Body of pancreas (tissue), 4 donors: Measurements from ENCODE around the gene MAD1L1. TPM values are rescaled to one million over a fixed set of nuclear protein-coding genes. Genes with fewer than 3 reads are reported as not detected.

Experiments
- ATAC-seq: fragments of 150-250 bp; one replicate; pipeline ENCODE4 v1.9.1; 2016
- DNase-seq, 4 donors: peaks; one replicate each; pipeline ENCODE4 v3.0.0-alpha.2; 2019
- H3K27ac ChIP-seq, 4 donors: fragments of 200-600 bp; sonication (generic); 1 replicate in 3 of 4; 2 replicates in 1 of 4; pipeline versions ENCODE4 v1.5.1 to v1.6.1; 2016 to 2019; ENCODE audit warnings: mild to moderate bottlenecking in 1 of 4, mixed read lengths in 1 of 4, moderate library complexity in 1 of 4
- H3K27me3 ChIP-seq, 2 donors: fragments of 200-600 bp; sonication (generic); one replicate each; pipeline ENCODE4 v1.6.0; 2016; ENCODE audit warnings: mild to moderate bottlenecking in 1 of 2
- H3K36me3 ChIP-seq, 2 donors: fragments of 200-600 bp; sonication (generic); replicated peaks in 1 of 2; 2 replicates each; pipeline ENCODE4 v1.5.1; 2016; ENCODE audit warnings: low read depth in 2 of 2; ENCODE audit not compliant: insufficient read depth in 1 of 2
- H3K4me1 ChIP-seq: fragments of 200-600 bp; sonication (generic); one replicate; pipeline ENCODE4 v1.6.0; 2016
- H3K4me3 ChIP-seq, 2 donors: fragments of 200-600 bp; sonication (generic); 1 replicate in 1 of 2; 2 replicates in 1 of 2; pipeline ENCODE4 v1.5.1; 2016 to 2019
- H3K9me3 ChIP-seq, 3 donors: fragments of 200-600 bp; sonication (generic); 1 replicate in 2 of 3; 2 replicates in 1 of 3; pipeline ENCODE4 v1.5.1; 2016
- POLR2A ChIP-seq, 3 donors: fragments of 450-650 bp; IDR thresholded peaks; one replicate each; pipeline ENCODE4 v1.6.1; 2016; ENCODE audit warnings: antibody characterized with exemption in 3 of 3, mild to moderate bottlenecking in 2 of 3
- WGBS, 2 donors: methylation state at CpG; one replicate each; pipeline ENCODE4 v1.1.5; 2017; 5-methylcytosine and 5-hydroxymethylcytosine counted together
- intact Hi-C: fragments of 100-400 bp; cut with DNase I; formaldehyde crosslinking; loops from one replicate; pipeline ENCODE4 v1.15.1; 2023
- total RNA-seq, 2 donors: library from RNA; depleted of rRNA; stranded (reverse); fragments of >200 nt; gene quantifications; one replicate each; pipeline ENCODE4 v1.1.0, GENCODE V29; 2016
- TF ChIP-seq, protein P1 (sequence below), 7 experiments: fragments of 450-650 bp in 4 of 7; fragments of 200-600 bp in 3 of 7; sonication (generic) in 3 of 7; IDR thresholded peaks; one replicate each; pipeline ENCODE4 v1.5.1; 2016 to 2019; ENCODE audit warnings: antibody characterized with exemption in 7 of 7

The MAD1L1 gene
- total RNA-seq, 2 donors from 2014 or later: 14.0 to 66.9 TPM

DNA sequence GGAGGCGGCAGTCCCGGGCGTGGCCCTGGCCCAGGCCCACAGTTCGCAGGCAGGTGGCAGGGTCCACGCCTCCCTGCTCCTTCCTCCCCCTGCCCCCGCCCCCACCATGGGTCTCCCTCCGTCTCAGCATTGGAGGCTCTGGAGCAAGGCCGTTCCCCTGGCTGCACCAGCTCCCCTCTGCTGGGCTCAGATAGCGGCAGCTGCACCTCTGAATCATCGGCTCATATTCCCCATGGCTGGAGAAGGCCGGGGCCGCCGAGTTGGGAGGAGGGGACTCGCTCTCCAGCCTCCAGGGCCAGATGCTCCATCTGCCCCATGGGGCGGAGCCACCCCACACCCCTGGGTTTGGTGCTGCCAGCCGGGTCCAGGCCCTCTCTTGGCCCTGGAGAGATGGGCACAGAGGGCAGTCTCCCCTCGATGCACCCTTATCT is 417.7 kb downstream of the MAD1L1 start:
- intact Hi-C loops: no loop called here
- H3K4me1 ChIP-seq: no peaks in the 10 kb centered on the region
- ATAC-seq (no peak), DNase-seq (no peak)
- no peak overlapping the region for H3K4me3 ChIP-seq
- TF ChIP-seq, protein P1, sequence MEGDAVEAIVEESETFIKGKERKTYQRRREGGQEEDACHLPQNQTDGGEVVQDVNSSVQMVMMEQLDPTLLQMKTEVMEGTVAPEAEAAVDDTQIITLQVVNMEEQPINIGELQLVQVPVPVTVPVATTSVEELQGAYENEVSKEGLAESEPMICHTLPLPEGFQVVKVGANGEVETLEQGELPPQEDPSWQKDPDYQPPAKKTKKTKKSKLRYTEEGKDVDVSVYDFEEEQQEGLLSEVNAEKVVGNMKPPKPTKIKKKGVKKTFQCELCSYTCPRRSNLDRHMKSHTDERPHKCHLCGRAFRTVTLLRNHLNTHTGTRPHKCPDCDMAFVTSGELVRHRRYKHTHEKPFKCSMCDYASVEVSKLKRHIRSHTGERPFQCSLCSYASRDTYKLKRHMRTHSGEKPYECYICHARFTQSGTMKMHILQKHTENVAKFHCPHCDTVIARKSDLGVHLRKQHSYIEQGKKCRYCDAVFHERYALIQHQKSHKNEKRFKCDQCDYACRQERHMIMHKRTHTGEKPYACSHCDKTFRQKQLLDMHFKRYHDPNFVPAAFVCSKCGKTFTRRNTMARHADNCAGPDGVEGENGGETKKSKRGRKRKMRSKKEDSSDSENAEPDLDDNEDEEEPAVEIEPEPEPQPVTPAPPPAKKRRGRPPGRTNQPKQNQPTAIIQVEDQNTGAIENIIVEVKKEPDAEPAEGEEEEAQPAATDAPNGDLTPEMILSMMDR (IDR thresholded peaks at IDR 0.05): no peak
- no peak for TF ChIP-seq POLR2A (IDR thresholded peaks at IDR 0.05)
- no peak overlapping the region for H3K27ac ChIP-seq
- H3K36me3 ChIP-seq: no peaks in the 10 kb centered on the region
- no peaks in the 10 kb centered on the region for H3K27me3 ChIP-seq
- 88 to 98% methylated on average over 10 of the region's 17 CpGs for WGBS, 2 donors
- no peaks in the 10 kb centered on the region for H3K9me3 ChIP-seq

DNA sequence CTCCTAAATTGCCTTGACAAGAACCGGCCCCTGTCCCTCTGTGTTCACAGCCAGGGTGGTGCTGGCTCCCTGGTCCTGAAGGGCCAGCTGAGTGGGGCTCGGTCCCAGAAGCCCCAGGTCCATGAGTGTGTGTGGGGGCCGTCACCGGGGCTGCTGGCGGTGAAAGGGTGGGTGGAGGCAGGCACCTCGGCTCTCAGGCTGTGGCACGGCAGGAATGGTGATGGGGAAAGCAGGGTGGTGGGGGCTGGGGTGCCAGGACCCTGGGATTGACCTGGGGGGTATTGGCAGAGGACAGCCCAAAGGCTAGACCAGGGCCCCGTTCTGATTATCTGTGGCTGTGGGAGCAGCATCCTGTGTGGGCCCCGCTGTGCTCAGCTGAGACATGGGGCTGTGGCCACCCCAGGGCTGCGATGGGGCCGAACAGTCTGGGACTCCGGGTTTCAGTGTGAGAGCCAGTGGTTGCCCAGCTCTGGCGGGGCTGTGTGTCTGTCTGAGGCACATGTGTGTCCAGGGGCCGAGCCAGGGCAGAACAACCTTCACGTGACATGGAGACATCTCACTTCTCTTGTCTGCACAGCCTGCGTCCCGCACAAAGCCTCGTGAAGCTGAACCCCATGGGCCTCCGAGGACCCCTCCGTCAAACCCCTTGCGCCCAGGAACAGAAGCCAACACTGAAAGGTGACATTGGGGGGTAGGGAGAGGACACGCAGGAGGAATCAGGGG is 418.5 kb downstream of the MAD1L1 start:
- Histone ChIP-seq H3K9me3 (no peaks in the 10 kb centered on the region), H3K4me3 (no peak overlapping the region), H3K27ac (no peak overlapping the region), H3K36me3 (no peaks in the 10 kb centered on the region), H3K27me3 (no peaks in the 10 kb centered on the region), H3K4me1 (no peaks in the 10 kb centered on the region)
- ATAC-seq: no peak
- TF ChIP-seq, protein P1 (IDR thresholded peaks at IDR 0.05): no peak
- no peak for TF ChIP-seq POLR2A (IDR thresholded peaks at IDR 0.05)
- no peak for DNase-seq
- intact Hi-C loops: no loop called here
- 86 to 92% methylated on average over 13 to 16 of the region's 22 CpGs for WGBS, 2 donors

DNA sequence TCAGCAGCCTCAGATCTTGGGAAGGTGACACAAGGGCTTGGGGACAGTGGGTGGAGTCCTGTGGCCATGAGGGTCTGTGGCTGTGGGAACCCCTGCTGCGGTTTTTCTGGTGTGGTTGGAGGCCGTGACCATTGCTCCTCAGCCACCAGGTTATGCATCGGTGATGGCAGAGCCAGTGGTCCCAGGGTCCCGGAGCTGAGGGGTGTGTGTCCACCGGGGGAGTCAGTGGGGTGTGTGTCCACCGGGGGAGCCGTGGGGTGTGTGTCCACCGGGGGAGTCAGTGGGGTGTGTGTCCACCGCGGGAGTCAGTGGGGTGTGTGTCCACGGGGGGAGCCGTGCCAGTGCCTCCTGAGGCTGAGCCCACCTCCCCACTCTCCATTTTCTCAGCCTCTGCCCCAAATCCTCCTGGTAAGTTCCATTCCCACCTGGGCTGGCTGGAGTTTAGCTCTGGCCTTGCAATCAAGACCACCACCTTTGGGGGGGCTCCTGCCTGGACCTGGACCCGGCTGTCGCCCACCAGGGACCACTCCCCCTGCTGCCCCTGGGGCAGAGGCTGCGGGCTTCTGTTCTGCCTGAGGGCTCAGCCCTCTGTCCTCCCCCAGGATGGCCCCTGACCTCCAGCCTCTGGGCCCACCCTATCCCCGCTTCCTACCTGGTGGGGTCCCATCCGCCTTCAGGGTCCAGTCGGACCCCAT is 419.2 kb downstream of the MAD1L1 start:
- no peaks in the 10 kb centered on the region for H3K4me1 ChIP-seq
- intact Hi-C loops: no loop called here
- DNase-seq: no peak
- no peak overlapping the region for H3K4me3 ChIP-seq
- H3K27me3 ChIP-seq: no peaks in the 10 kb centered on the region
- no peaks in the 10 kb centered on the region for H3K9me3 ChIP-seq
- no peaks in the 10 kb centered on the region for H3K36me3 ChIP-seq
- H3K27ac ChIP-seq: no peak overlapping the region
- TF ChIP-seq POLR2A (IDR thresholded peaks at IDR 0.05): no peak
- TF ChIP-seq, protein P1 (IDR thresholded peaks at IDR 0.05): no peak
- WGBS, 2 donors: 86 to 93% methylated on average over 5 to 18 of the region's 18 CpGs
- ATAC-seq: no peak

DNA sequence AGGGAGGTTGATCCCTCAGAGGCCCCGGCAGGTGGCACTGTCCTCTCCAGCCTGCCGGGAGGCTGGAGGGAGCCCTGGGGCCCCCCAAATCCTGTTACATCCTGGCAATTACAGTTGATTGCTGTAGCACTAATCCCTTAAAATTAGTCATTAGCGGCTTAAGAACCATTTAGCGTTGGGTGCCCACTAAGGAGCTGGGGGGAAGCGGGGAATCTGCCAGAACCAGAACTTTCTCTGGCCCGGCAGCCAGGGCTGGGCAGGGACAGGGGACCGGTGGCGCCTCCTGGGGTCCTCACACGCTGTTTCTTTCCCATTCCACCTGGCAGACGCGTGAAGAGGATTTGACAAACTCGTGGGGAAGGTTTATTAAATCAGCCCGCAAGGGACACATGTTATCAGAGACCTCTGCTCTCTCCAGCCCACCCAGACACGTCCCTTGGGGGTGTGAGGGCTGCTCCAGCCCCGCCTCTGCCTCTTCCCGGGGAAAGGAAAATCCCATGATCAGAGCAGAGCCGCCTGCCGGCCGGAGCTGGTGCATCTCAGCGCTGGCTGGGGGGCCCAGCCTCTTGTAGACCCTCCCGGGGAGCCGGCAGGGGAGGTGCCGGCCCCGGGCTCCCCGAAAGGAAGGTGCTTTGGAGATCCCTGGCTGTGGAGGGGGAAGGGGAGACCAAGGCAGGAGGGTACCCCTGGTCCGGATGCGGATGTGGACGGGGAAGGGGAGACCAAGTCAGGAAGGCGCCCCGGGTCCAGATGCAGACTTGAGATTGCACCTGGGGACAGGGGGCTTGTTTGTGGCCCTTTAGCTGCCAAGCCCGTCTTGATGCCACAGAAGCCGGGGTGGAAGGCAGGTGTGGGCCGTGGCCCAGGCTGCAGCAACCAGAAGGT is 420.0 kb downstream of the MAD1L1 start:
- WGBS, 2 donors: 56 to 59% methylated on average over 30 to 33 of the region's 33 CpGs
- ATAC-seq: no peak
- H3K4me1 ChIP-seq: no peaks in the 10 kb centered on the region
- H3K27me3 ChIP-seq: no peaks in the 10 kb centered on the region
- TF ChIP-seq, protein P1 (IDR thresholded peaks at IDR 0.05): peak in 4 of 7 experiments; percentile 15 to 36 (median 24)
- no peak for TF ChIP-seq POLR2A (IDR thresholded peaks at IDR 0.05)
- DNase-seq: peak in 1 of 4 donors; percentile 22
- no peaks in the 10 kb centered on the region for H3K36me3 ChIP-seq
- no peak overlapping the region for H3K4me3 ChIP-seq
- intact Hi-C loops: no loop called here
- no peaks in the 10 kb centered on the region for H3K9me3 ChIP-seq
- H3K27ac ChIP-seq: no peak overlapping the region
